SK-N-SH (cell line): Measurements from ENCODE around the gene TUBGCP2. TPM values are rescaled to one million over a fixed set of nuclear protein-coding genes. Genes with fewer than 3 reads are reported as not detected.
A peak's percentile ranks its signal among the peaks of the same experiment; 100 is the strongest.

Experiments used
- CTCF ChIA-PET: fragments of 300-600, 350-600 bp; formaldehyde crosslinking; extraction: SDS; loops from one replicate; lab custom pipeline; 2021; lab: Yijun Ruan, JAX
- POLR2A ChIA-PET: fragments of 350-600 bp; sonication (Branson Sonifier 250); formaldehyde crosslinking; extraction: SDS; loops from one replicate; lab custom pipeline; 2020; ENCODE audit warnings: antibody characterized with exemption, inconsistent platforms; lab: Yijun Ruan, JAX
- DNase-seq: peaks from one replicate; pipeline ENCODE4 v3.0.0; 2012
- H2AFZ ChIP-seq: fragments of 200-600 bp; sonication (generic); 2 replicates; pipeline ENCODE4 v1.8.1; 2016; ENCODE audit warnings: antibody characterized with exemption, mild to moderate bottlenecking, low read depth
- H3F3A ChIP-seq: fragments of 200-600 bp; sonication (generic); replicated peaks from 2 replicates; pipeline ENCODE3; 2016; ENCODE audit warnings: antibody characterized with exemption, mild to moderate bottlenecking; ENCODE audit not compliant: insufficient read depth
- H3K27ac ChIP-seq, 2 experiments: fragments of 200-500 bp in 1 of 2; fragments of 200-600 bp in 1 of 2; sonication (Bioruptor generic) in 1 of 2; sonication (generic), shearing (Covaris generic) in 1 of 2; 2 replicates each; pipeline versions ENCODE4 v1.5.1 to v1.6.1; 2014 to 2016; ENCODE audit warnings: low read depth in 2 of 2, inconsistent platforms in 1 of 2, low read length in 1 of 2, mild to moderate bottlenecking in 1 of 2, mixed read lengths in 1 of 2
- H3K27me3 ChIP-seq: fragments of 200-600 bp; sonication (generic), shearing (Covaris generic); 2 replicates; pipeline ENCODE4 v1.6.1; 2016; ENCODE audit warnings: mixed run types; ENCODE audit not compliant: insufficient read depth
- H3K36me3 ChIP-seq, 2 experiments: fragments of 200-500 bp in 1 of 2; fragments of 200-600 bp in 1 of 2; sonication (Bioruptor generic) in 1 of 2; sonication (generic) in 1 of 2; replicated peaks in 1 of 2; 2 replicates each; pipeline versions ENCODE3 to v1.5.1; 2014 to 2016; ENCODE audit warnings: low read length in 1 of 2, mild to moderate bottlenecking in 1 of 2; ENCODE audit not compliant: insufficient read depth in 2 of 2, control insufficient read depth in 1 of 2
- H3K4me1 ChIP-seq, 2 experiments: fragments of 200-500 bp in 1 of 2; fragments of 200-600 bp in 1 of 2; sonication (Bioruptor generic) in 1 of 2; sonication (generic), shearing (Covaris generic) in 1 of 2; 2 replicates each; pipeline versions ENCODE4 v1.5.1 to v1.6.1; 2014 to 2016; ENCODE audit warnings: low read depth in 1 of 2, low read length in 1 of 2, mixed run types in 1 of 2; ENCODE audit not compliant: insufficient read depth in 2 of 2, control insufficient read depth in 1 of 2
- H3K4me2 ChIP-seq: fragments of 200-600 bp; sonication (generic), shearing (Covaris generic); 2 replicates; pipeline ENCODE4 v1.6.1; 2017; ENCODE audit warnings: mixed run types
- H3K4me3 ChIP-seq, 2 experiments: fragments of 200-500 bp in 1 of 2; fragments of 200-600 bp in 1 of 2; sonication (Bioruptor generic) in 1 of 2; sonication (generic), shearing (Covaris generic) in 1 of 2; 2 replicates each; pipeline versions ENCODE4 v1.5.1 to v1.8.1; 2014 to 2016; ENCODE audit warnings: low read depth in 2 of 2, inconsistent platforms in 1 of 2, low read length in 1 of 2, mild to moderate bottlenecking in 1 of 2, mixed read lengths in 1 of 2, moderate library complexity in 1 of 2
- H3K79me2 ChIP-seq: fragments of 200-600 bp; sonication (generic); 2 replicates; pipeline ENCODE4 v1.8.1; 2017; ENCODE audit warnings: mild to moderate bottlenecking; ENCODE audit not compliant: insufficient read depth
- H3K9ac ChIP-seq: fragments of 200-600 bp; sonication (generic); 2 replicates; pipeline ENCODE4 v1.6.1; 2017; ENCODE audit warnings: mixed run types
- H3K9me2 ChIP-seq: fragments of 200-600 bp; sonication (generic); 2 replicates; pipeline ENCODE4 v1.6.1; 2017; ENCODE audit warnings: mixed run types
- H3K9me3 ChIP-seq: fragments of 200-600 bp; sonication (generic); 2 replicates; pipeline ENCODE4 v1.6.1; 2017; ENCODE audit warnings: mixed run types, mild to moderate bottlenecking, moderate library complexity
- H4K20me1 ChIP-seq: fragments of 200-600 bp; sonication (generic); 2 replicates; pipeline ENCODE4 v1.6.1; 2017; ENCODE audit warnings: mild to moderate bottlenecking, mixed run types; ENCODE audit not compliant: insufficient read depth
- EP300 ChIP-seq, 2 experiments: IDR thresholded peaks; 2 replicates each; pipeline versions ENCODE4 v1.4.0 to v1.6.1; 2012; ENCODE audit warnings: borderline replicate concordance in 1 of 2, low read depth in 1 of 2, low read length in 1 of 2
- FOXJ3 ChIP-seq: sonication (generic); formaldehyde crosslinking; IDR thresholded peaks from 2 replicates; pipeline ENCODE4 v1.5.1; 2020; ENCODE audit warnings: mild to moderate bottlenecking, missing genetic modification reagents
- GABPA ChIP-seq: IDR thresholded peaks from 2 replicates; pipeline ENCODE4 v1.4.0; 2012; ENCODE audit warnings: low read depth, mild to moderate bottlenecking
- NRF1 ChIP-seq: IDR thresholded peaks from 2 replicates; pipeline ENCODE4 v1.6.1; 2012; ENCODE audit warnings: low read depth, mild to moderate bottlenecking, low read length
- POLR2AphosphoS5 ChIP-seq: IDR thresholded peaks from 2 replicates; pipeline ENCODE4 v1.6.1; 2012; ENCODE audit warnings: low read depth, low read length
- RCOR1 ChIP-seq: fragments of 150-350 bp; IDR thresholded peaks from 2 replicates; pipeline ENCODE4 v1.6.1; 2017; ENCODE audit warnings: antibody characterized with exemption, low read length
- SMC3 ChIP-seq: IDR thresholded peaks from 2 replicates; pipeline ENCODE4 v1.6.1; 2012; ENCODE audit warnings: low read depth, low read length, improper control_type of control experiment
- TAF1 ChIP-seq: IDR thresholded peaks from 2 replicates; pipeline ENCODE4 v1.6.1; 2012; ENCODE audit warnings: low read depth, mild to moderate bottlenecking, low read length, moderate library complexity, borderline replicate concordance
- USF1 ChIP-seq: IDR thresholded peaks from 2 replicates; pipeline ENCODE4 v1.4.0; 2012; ENCODE audit warnings: low read depth, borderline replicate concordance
- USF2 ChIP-seq: fragments of 150-350 bp; IDR thresholded peaks from 2 replicates; pipeline ENCODE4 v1.6.1; 2017; ENCODE audit warnings: antibody characterized with exemption, low read length, low read depth, borderline replicate concordance
- WGBS: methylation state at CpG from one replicate; pipeline ENCODE4 v1.1.6; 2017; ENCODE audit warnings: low lambda C conversion rate; 5-methylcytosine and 5-hydroxymethylcytosine counted together
- polyA plus RNA-seq, 3 experiments: library from polyadenylated mRNA; depleted of rRNA; stranded (reverse); fragments of >200 nt; gene quantifications; 2 replicates each; pipeline ENCODE4 v1.2.3, GENCODE V29; 2012
- TF ChIP-seq, protein P1 (sequence below): fragments of 200-600 bp; sonication (generic); IDR thresholded peaks from 2 replicates; pipeline ENCODE4 v1.6.1; 2017; ENCODE audit warnings: antibody characterized with exemption, mild to moderate bottlenecking, moderate library complexity

Gene TUBGCP2
- polyA plus RNA-seq, 1 of the 3 experiments (the other 2 are of a cell fraction), result 49.1 TPM

DNA sequence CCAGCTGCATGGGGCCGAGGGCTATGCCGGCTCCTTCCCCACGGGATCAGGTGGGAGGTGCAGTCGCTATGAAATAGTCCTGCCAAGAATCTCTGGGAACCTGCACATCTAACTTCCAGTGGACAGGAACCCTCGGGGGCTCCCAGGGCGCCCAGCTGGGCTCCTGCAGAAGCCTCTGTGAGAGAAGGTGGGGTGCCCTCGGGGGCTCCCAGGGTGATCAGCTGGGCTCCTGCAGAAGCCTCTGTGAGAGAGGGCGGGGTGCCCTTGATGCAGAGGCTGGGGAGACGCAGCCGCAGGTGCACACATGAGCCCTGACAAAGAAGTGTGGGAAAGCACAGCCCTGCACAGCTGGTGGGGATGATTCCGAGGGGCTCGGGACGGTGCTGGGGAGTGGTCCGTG is 65.1 kb downstream of the TUBGCP2 start:
- no peaks in the 10 kb centered on the region for H3K9me3 ChIP-seq
- no peak for DNase-seq
- H3K4me3 ChIP-seq, result no peak overlapping the region
- no peaks in the 10 kb centered on the region for H4K20me1 ChIP-seq
- H3F3A ChIP-seq, result no peaks in the 10 kb centered on the region
- peaks cover 7% of the 10 kb centered on the region; the same call in 1 of the 2 replicates for H3K27me3 ChIP-seq
- H3K4me2 ChIP-seq, result no peak overlapping the region
- H3K36me3 ChIP-seq, result no peaks in the 10 kb centered on the region
- ChIA-PET POLR2A (no interaction called here), CTCF (interaction anchor here (0.7 kb wide), 1 partner anchor 248 kb away, joined by 3 read pairs; no protein-coding TSS in a partner anchor)
- no peak overlapping the region for H2AFZ ChIP-seq
- H3K9me2 ChIP-seq, result no peaks in the 10 kb centered on the region
- no peak overlapping the region for H3K27ac ChIP-seq
- TF ChIP-seq NRF1 (no peak), POLR2AphosphoS5 (no peak), TAF1 (no peak), RCOR1 (no peak), USF2 (no peak), SMC3 (no peak), FOXJ3 (no peak)
- TF ChIP-seq, protein P1, sequence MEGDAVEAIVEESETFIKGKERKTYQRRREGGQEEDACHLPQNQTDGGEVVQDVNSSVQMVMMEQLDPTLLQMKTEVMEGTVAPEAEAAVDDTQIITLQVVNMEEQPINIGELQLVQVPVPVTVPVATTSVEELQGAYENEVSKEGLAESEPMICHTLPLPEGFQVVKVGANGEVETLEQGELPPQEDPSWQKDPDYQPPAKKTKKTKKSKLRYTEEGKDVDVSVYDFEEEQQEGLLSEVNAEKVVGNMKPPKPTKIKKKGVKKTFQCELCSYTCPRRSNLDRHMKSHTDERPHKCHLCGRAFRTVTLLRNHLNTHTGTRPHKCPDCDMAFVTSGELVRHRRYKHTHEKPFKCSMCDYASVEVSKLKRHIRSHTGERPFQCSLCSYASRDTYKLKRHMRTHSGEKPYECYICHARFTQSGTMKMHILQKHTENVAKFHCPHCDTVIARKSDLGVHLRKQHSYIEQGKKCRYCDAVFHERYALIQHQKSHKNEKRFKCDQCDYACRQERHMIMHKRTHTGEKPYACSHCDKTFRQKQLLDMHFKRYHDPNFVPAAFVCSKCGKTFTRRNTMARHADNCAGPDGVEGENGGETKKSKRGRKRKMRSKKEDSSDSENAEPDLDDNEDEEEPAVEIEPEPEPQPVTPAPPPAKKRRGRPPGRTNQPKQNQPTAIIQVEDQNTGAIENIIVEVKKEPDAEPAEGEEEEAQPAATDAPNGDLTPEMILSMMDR, result no peak
- no peaks in the 10 kb centered on the region for H3K4me1 ChIP-seq
- H3K9ac ChIP-seq, result no peak overlapping the region
- 48% methylated on average over 9 of the region's 14 CpGs for WGBS
- no peaks in the 10 kb centered on the region for H3K79me2 ChIP-seq

DNA sequence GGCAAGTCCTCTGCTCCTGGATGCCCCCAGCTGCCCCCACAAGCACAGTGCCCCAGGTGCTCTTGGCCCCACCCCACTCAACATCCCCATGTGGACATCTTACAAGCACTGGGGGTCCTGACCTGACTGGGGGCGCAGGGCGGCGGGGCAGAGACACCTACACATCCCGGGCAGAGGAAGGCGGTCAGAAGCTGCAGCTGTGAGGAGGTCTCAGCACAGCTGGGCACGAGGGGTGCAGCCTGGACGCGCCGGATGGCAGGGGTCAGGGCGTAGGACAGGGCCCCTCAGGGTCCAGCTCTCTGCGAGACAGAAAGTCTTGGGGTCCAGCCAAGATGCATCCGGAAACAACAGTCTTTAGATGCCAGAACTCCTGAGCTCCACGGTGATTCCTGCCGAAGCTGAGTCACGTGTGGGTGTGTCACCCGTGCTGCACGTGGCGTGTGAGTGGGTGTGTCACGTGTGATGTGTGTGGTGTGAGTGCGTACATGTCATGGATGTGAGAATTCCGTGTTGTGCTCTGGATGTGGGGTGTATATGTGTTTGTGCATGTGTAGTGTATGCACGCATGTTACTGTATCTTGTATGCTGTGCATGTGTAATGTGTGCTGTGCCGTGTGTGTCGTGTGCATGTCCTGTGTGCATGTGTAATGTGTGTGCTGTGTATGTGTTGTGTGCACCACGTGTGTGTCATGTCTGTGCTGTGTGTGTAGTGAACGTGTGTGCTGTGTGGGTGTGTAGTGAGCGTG is 65.9 kb downstream of the TUBGCP2 start:
- Histone ChIP-seq H3K36me3 (no peaks in the 10 kb centered on the region), H3K79me2 (no peaks in the 10 kb centered on the region), H3F3A (no peaks in the 10 kb centered on the region), H3K4me1 (no peaks in the 10 kb centered on the region), H3K27me3 (peaks cover 15% of the 10 kb centered on the region), H3K9me3 (no peaks in the 10 kb centered on the region), H4K20me1 (no peaks in the 10 kb centered on the region), H3K9me2 (no peaks in the 10 kb centered on the region), H3K9ac (no peak overlapping the region), H2AFZ (no peak overlapping the region), H3K4me2 (no peak overlapping the region), H3K27ac (no peak overlapping the region), H3K4me3 (no peak overlapping the region)
- 68% methylated on average over 26 of the region's 27 CpGs for WGBS
- ChIA-PET POLR2A (no interaction called here), CTCF (no interaction called here)
- TF ChIP-seq USF1, result peak; percentile 36; the same call in 1 of the 2 replicates
- TF ChIP-seq EP300 (IDR thresholded peaks at IDR 0.05; ENCODE audit: borderline replicate concordance in 1 of 2, low read depth in 1 of 2, low read length in 1 of 2), result no peak
- no peak for TF ChIP-seq GABPA
- no peak for DNase-seq
